Common myeloid progenitor, CD34-positive (primary cell): ENCODE data around the gene POT1.

Source experiments
- CTCF ChIA-PET: fragments of 350-600 bp; sonication (Branson Sonifier 250); formaldehyde crosslinking; loops from one replicate; lab custom pipeline; 2021; ENCODE audit warnings: antibody characterized with exemption; lab: Charles Lee
- POLR2A ChIA-PET: fragments of 350-600 bp; sonication (Branson Sonifier 250); formaldehyde crosslinking; loops from one replicate; lab custom pipeline; 2021; ENCODE audit warnings: antibody characterized with exemption; lab: Charles Lee
- DNase-seq, 3 donors: peaks; one replicate each; pipeline versions ENCODE4 v3.0.0 to v3.0.0-alpha.2; 2013
- H3K27ac ChIP-seq, 2 experiments: 1 replicate in 1 of 2; 2 replicates in 1 of 2; pipeline ENCODE4 v1.7.0; 2013; ENCODE audit warnings: inconsistent platforms in 2 of 2, low read length in 2 of 2, mild to moderate bottlenecking in 2 of 2, low read depth in 1 of 2, moderate library complexity in 1 of 2; ENCODE audit not compliant: severe bottlenecking in 2 of 2, insufficient read depth in 1 of 2, poor library complexity in 1 of 2
- H3K27me3 ChIP-seq, 5 experiments: replicated peaks in 2 of 5; 1 replicate in 3 of 5; 2 replicates in 2 of 5; pipeline versions ENCODE4 v1.6.1 to v1.7.0; 2013; ENCODE audit warnings: low read length in 4 of 5, mild to moderate bottlenecking in 2 of 5, moderate library complexity in 2 of 5, inconsistent platforms in 1 of 5; ENCODE audit not compliant: insufficient read depth in 5 of 5, control insufficient read depth in 4 of 5
- H3K36me3 ChIP-seq, 4 experiments: 1 replicate in 2 of 4; 2 replicates in 2 of 4; pipeline versions ENCODE4 v1.6.1 to v1.7.0; 2013; ENCODE audit warnings: low read length in 3 of 4, control low read depth in 1 of 4, mild to moderate bottlenecking in 1 of 4; ENCODE audit not compliant: control insufficient read depth in 4 of 4, insufficient read depth in 4 of 4
- H3K4me1 ChIP-seq, 4 experiments: 1 replicate in 3 of 4; 2 replicates in 1 of 4; pipeline versions ENCODE4 v1.6.1 to v1.7.1; 2013; ENCODE audit warnings: low read length in 3 of 4, mild to moderate bottlenecking in 3 of 4, control low read depth in 1 of 4, inconsistent platforms in 1 of 4, moderate library complexity in 1 of 4; ENCODE audit not compliant: control insufficient read depth in 4 of 4, insufficient read depth in 4 of 4; ENCODE audit errors: control extremely low read depth in 1 of 4
- H3K4me3 ChIP-seq, 7 experiments: 1 replicate in 4 of 7; 2 replicates in 3 of 7; pipeline versions ENCODE4 v1.5.1 to v1.7.0; 2013; ENCODE audit warnings: mild to moderate bottlenecking in 7 of 7, low read length in 6 of 7, moderate library complexity in 6 of 7, inconsistent platforms in 2 of 7, low read depth in 2 of 7, control low read depth in 1 of 7; ENCODE audit not compliant: insufficient read depth in 4 of 7, control insufficient read depth in 1 of 7; ENCODE audit errors: extremely low read depth in 1 of 7
- H3K9me3 ChIP-seq, 5 experiments: 1 replicate in 4 of 5; 2 replicates in 1 of 5; pipeline versions ENCODE4 v1.6.1 to v1.7.1; 2013; ENCODE audit warnings: low read length in 4 of 5, mild to moderate bottlenecking in 2 of 5, inconsistent platforms in 1 of 5, low read depth in 1 of 5, moderate library complexity in 1 of 5; ENCODE audit not compliant: control insufficient read depth in 4 of 5, insufficient read depth in 2 of 5; ENCODE audit errors: control extremely low read depth in 1 of 5
- WGBS: methylation state at CpG from one replicate; pipeline ENCODE4 v1.1.5; 2013; ENCODE audit not compliant: insufficient coverage; 5-methylcytosine and 5-hydroxymethylcytosine counted together

Gene POT1

DNA sequence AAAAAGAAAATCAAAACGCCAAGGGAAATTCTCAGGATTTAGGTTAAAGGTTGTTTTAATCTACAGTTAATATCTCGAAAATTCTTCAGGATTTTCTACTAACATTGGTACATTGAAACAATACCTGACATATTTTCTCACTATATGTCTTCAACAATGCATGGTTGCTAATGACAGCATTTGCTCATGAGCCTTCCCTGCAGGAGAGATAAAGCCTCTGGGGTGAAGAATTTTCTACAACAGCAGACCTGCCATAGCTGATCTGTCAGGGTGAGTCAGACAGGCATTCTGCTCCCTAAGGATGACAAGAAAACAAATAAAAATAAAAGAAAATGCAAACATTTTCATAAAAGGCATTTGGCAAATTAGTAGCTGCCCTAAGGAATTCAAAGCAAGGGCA lies 152.4 kb downstream of the POT1 start:
- H3K27ac ChIP-seq: no peak overlapping the region
- no peaks in the 10 kb centered on the region for H3K9me3 ChIP-seq
- no peak for DNase-seq
- CTCF ChIA-PET: no interaction called here
- POLR2A ChIA-PET: no interaction called here
- H3K27me3 ChIP-seq: peaks cover 3 to 19% (median 7%) of the 10 kb centered on the region in 5 experiments
- no peak overlapping the region for H3K4me3 ChIP-seq
- H3K4me1 ChIP-seq: no peaks in the 10 kb centered on the region
- no peaks in the 10 kb centered on the region for H3K36me3 ChIP-seq
- WGBS: 100% methylated on average over 1 of the region's 2 CpGs

DNA sequence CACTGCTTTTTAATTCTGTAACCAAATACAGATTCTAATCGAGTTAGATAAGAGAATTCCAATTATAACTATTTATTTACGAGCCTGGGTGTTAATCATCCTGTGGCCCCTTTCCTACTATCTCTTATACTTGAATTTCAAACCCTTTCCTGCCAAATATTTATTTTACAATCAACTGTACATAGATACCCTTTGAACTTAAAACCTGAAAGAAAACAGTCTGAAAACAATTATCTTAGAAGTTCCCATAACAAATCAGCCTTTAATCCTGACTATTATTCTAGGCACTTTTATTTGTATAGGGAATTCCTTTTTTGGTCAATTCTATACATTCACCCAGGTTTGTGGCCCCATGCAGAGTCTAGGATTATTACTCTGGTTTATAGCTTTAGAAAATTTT lies 153.5 kb downstream of the POT1 start:
- CTCF ChIA-PET: no interaction called here
- POLR2A ChIA-PET: no interaction called here
- WGBS: 100% methylated on average over 1 of the region's 2 CpGs

DNA sequence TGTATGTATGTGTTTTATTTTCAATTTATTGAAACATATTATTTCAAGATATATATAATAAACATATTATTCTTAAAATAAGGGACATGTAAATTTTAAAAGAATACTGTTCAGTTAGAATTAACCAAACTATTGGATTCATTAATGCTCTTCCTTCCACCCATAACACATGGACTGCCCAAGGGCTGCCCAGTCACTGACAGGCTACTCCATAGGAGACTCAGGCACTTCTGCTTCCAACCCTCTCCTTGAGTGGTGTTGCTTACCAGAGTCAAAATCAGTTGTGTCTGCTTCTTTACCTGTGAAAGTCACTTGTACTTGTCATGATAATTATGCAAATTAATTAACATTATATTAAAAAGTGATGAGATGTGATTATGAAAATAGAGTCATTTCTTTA lies 154.2 kb downstream of the POT1 start:
- Histone ChIP-seq H3K4me3 (no peak overlapping the region), H3K4me1 (no peaks in the 10 kb centered on the region), H3K27me3 (peaks cover 5 to 24% (median 7%) of the 10 kb centered on the region in 5 experiments), H3K27ac (no peak overlapping the region), H3K9me3 (no peaks in the 10 kb centered on the region), H3K36me3 (no peaks in the 10 kb centered on the region)
- ChIA-PET POLR2A (no interaction called here), CTCF (no interaction called here)
- DNase-seq: no peak

More for the DNA sequence above, 153.5 kb downstream of the POT1 start:
- no peaks in the 10 kb centered on the region for H3K36me3 ChIP-seq
- DNase-seq: no peak
- no peak overlapping the region for H3K4me3 ChIP-seq
- no peak overlapping the region for H3K27ac ChIP-seq
- H3K4me1 ChIP-seq: no peaks in the 10 kb centered on the region
- peaks cover 4 to 24% (median 7%) of the 10 kb centered on the region in 5 experiments for H3K27me3 ChIP-seq
- H3K9me3 ChIP-seq: no peaks in the 10 kb centered on the region

DNA sequence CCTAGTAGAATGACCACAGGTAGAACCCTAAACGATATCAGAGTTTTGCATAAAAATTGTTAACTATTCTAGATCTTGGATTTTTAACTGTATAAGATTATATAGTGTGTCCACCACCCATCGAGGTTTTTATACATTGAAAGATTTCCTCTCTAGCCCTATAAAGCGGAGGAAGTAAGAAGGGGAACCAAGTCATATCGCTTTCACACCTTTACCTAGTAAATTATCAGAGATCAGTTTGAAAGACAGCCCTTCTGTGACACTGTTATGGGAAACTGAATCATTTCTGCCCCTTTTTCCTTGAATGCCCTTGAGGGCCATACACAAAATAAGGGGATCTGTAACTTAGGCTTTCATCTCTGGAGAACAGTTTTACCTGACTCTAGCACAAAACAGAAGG lies 155.7 kb downstream of the POT1 start:
- ChIA-PET CTCF (no interaction called here), POLR2A (no interaction called here)
- H3K36me3 ChIP-seq: no peaks in the 10 kb centered on the region
- no peak overlapping the region for H3K27ac ChIP-seq
- 83% methylated on average over 1 of the region's 4 CpGs for WGBS
- DNase-seq: no peak
- no peaks in the 10 kb centered on the region for H3K9me3 ChIP-seq
- H3K27me3 ChIP-seq: peaks cover 6 to 30% (median 8%) of the 10 kb centered on the region in 5 experiments
- no peaks in the 10 kb centered on the region for H3K4me1 ChIP-seq
- H3K4me3 ChIP-seq: no peak overlapping the region

DNA sequence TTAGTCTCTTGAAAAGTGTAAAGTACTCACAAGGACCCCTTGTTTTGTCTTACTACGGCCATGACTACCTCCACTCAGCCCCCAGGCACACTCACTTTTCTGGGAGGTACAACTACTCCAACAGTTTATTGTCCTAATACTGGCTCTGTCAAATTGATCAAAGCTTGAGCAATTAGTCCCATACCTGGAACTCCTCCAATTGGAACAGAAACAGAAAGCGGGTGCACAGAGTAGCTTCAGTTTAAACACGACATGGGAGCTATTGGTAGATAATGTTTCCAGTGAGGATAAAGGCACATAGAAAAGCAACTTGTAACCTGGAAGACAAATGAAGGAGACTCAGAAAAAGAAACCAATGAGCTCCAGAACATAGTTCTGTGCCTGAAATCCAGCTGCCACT lies 156.3 kb downstream of the POT1 start:
- POLR2A ChIA-PET: no interaction called here
- 100% methylated on average over 2 of the region's 3 CpGs for WGBS
- CTCF ChIA-PET: no interaction called here

More for the DNA sequence above, 156.3 kb downstream of the POT1 start:
- H3K27me3 ChIP-seq: peaks cover 7 to 33% (median 11%) of the 10 kb centered on the region in 5 experiments
- DNase-seq: no peak
- no peak overlapping the region for H3K4me3 ChIP-seq
- H3K9me3 ChIP-seq: no peaks in the 10 kb centered on the region
- no peaks in the 10 kb centered on the region for H3K4me1 ChIP-seq
- no peaks in the 10 kb centered on the region for H3K36me3 ChIP-seq
- H3K27ac ChIP-seq: no peak overlapping the region
